A549 (cell line): ENCODE measurements around the gene THUMPD3. TPM values are rescaled to one million over a fixed set of nuclear protein-coding genes. Genes with fewer than 3 reads are reported as not detected.
A peak's percentile ranks its signal among the peaks of the same experiment; 100 is the strongest.

Experiments used
- ATAC-seq, 2 experiments: fragments of 200-7000 bp in 1 of 2; fragments of >200 bp in 1 of 2; cut with Nextera tagmentation in 1 of 2; cut with Tn5 transposase in 1 of 2; 3 replicates each; pipeline versions ENCODE4 v1.8.0 to v1.9.1; 2018 to 2020; ENCODE audit warnings: mild to moderate bottlenecking in 1 of 2, moderate library complexity in 1 of 2
- CTCF ChIA-PET: fragments of 300-600 bp; sonication (Branson Sonifier 250); formaldehyde crosslinking; extraction: SDS; loops from one replicate; lab custom pipeline; 2021; ENCODE audit warnings: antibody characterized with exemption, inconsistent platforms; lab: Yijun Ruan, JAX
- POLR2A ChIA-PET: fragments of 350-600 bp; formaldehyde crosslinking; extraction: SDS; loops from one replicate; lab custom pipeline; 2021; ENCODE audit warnings: antibody characterized with exemption, inconsistent platforms; lab: Yijun Ruan, JAX
- DNase-seq, 2 experiments: peaks; one replicate each; pipeline versions ENCODE4 v3.0.0 to v3.0.0-alpha.2; 2011 to 2016; ENCODE audit warnings: low read depth in 1 of 2, low spot score in 1 of 2
- FAIRE-seq: peaks from 2 replicates; lab custom pipeline; 2011; peaks lifted over from hg19 to GRCh38; lab: Jason Lieb, UNC
- H3K27ac ChIP-seq, 2 experiments: fragments of >200 bp; sonication (Bioruptor Twin); formaldehyde crosslinking; 3 replicates each; pipeline ENCODE4 v1.5.1; 2016 to 2017
- H3K4me1 ChIP-seq: fragments of >200 bp; sonication (Bioruptor Twin); formaldehyde crosslinking; 3 replicates; pipeline ENCODE4 v1.6.1; 2016
- H3K4me2 ChIP-seq: fragments of >200 bp; sonication (Bioruptor Twin); formaldehyde crosslinking; 3 replicates; pipeline ENCODE4 v1.6.1; 2016
- H3K4me3 ChIP-seq: fragments of >200 bp; sonication (Bioruptor Twin); formaldehyde crosslinking; 3 replicates; pipeline ENCODE4 v1.5.1; 2016
- H3K9me3 ChIP-seq: fragments of >200 bp; sonication (Bioruptor Twin); formaldehyde crosslinking; 3 replicates; pipeline ENCODE4 v1.6.1; 2016
- ATOH8 ChIP-seq: fragments of 250-450 bp; sonication (Bioruptor Pico); IDR thresholded peaks from 2 replicates; pipeline ENCODE4 v1.5.0; 2020; ENCODE audit warnings: low read depth, mild to moderate bottlenecking, moderate library complexity
- CBX2 ChIP-seq: fragments of 200-600 bp; sonication (generic); IDR thresholded peaks from 2 replicates; pipeline ENCODE4 v1.6.1; 2016; ENCODE audit warnings: low read depth, mild to moderate bottlenecking, borderline replicate concordance
- CBX8 ChIP-seq: fragments of 200-600 bp; sonication (generic); IDR thresholded peaks from 2 replicates; pipeline ENCODE4 v1.6.1; 2016
- CEBPB ChIP-seq, 2 experiments: fragments of >200 bp in 1 of 2; sonication (Bioruptor Twin) in 1 of 2; formaldehyde crosslinking in 1 of 2; IDR thresholded peaks; 2 replicates each; pipeline ENCODE4 v1.6.1; 2012 to 2016
- CHD4 ChIP-seq: fragments of 200-600 bp; sonication (generic); IDR thresholded peaks from 2 replicates; pipeline ENCODE4 v1.6.1; 2016; ENCODE audit warnings: antibody characterized with exemption, mild to moderate bottlenecking, borderline replicate concordance
- CTCF ChIP-seq: fragments of >200 bp; sonication (Bioruptor Twin); formaldehyde crosslinking; IDR thresholded peaks from 3 replicates; pipeline ENCODE4 v1.5.1; 2016
- EHF ChIP-seq: fragments of 250-450 bp; sonication (Bioruptor Pico); IDR thresholded peaks from 2 replicates; pipeline ENCODE4 v1.5.0; 2020; ENCODE audit warnings: mild to moderate bottlenecking
- EHMT2 ChIP-seq: fragments of 200-600 bp; sonication (generic); IDR thresholded peaks from 2 replicates; pipeline ENCODE4 v1.6.1; 2016; ENCODE audit warnings: antibody characterized with exemption, low read depth, mild to moderate bottlenecking, moderate library complexity
- ELK1 ChIP-seq: fragments of 150-350 bp; IDR thresholded peaks from 2 replicates; pipeline ENCODE4 v1.6.1; 2014; ENCODE audit warnings: low read depth, mild to moderate bottlenecking, low read length
- ESRRA ChIP-seq: fragments of 150-350 bp; IDR thresholded peaks from 2 replicates; pipeline ENCODE4 v1.6.1; 2014; ENCODE audit warnings: mild to moderate bottlenecking, low read length, borderline replicate concordance
- FOSB ChIP-seq: fragments of 250-450 bp; sonication (Bioruptor Pico); IDR thresholded peaks from 2 replicates; pipeline ENCODE4 v1.5.0; 2020; ENCODE audit warnings: mild to moderate bottlenecking, moderate library complexity
- FOXS1 ChIP-seq: fragments of 250-450 bp; sonication (Bioruptor Pico); IDR thresholded peaks from 2 replicates; pipeline ENCODE4 v1.5.0; 2020; ENCODE audit warnings: mild to moderate bottlenecking, moderate library complexity
- GATA3 ChIP-seq: IDR thresholded peaks from 2 replicates; pipeline ENCODE4 v1.6.1; 2012; ENCODE audit warnings: borderline replicate concordance
- HDAC2 ChIP-seq: fragments of 200-600 bp; sonication (generic); IDR thresholded peaks from 2 replicates; pipeline ENCODE4 v1.6.1; 2016
- HES2 ChIP-seq: fragments of >200 bp; sonication (Bioruptor Twin); formaldehyde crosslinking; IDR thresholded peaks from 2 replicates; pipeline ENCODE4 v1.6.1; 2016
- HOXA7 ChIP-seq: fragments of 250-450 bp; sonication (Bioruptor Pico); IDR thresholded peaks from 2 replicates; pipeline ENCODE4 v1.5.0; 2020; ENCODE audit warnings: mild to moderate bottlenecking, moderate library complexity
- KDM1A ChIP-seq: fragments of 200-600 bp; sonication (generic); IDR thresholded peaks from 2 replicates; pipeline ENCODE4 v1.6.1; 2016; ENCODE audit warnings: low read depth, mild to moderate bottlenecking
- MAX ChIP-seq: IDR thresholded peaks from 2 replicates; pipeline ENCODE4 v1.6.1; 2012
- MAZ ChIP-seq: fragments of 150-350 bp; IDR thresholded peaks from 2 replicates; pipeline ENCODE4 v1.6.1; 2014; ENCODE audit warnings: antibody characterized with exemption, low read depth, low read length, borderline replicate concordance
- NPAS2 ChIP-seq: fragments of 250-450 bp; sonication (Bioruptor Pico); IDR thresholded peaks from 2 replicates; pipeline ENCODE4 v1.8.0; 2022; ENCODE audit warnings: mild to moderate bottlenecking, moderate library complexity, borderline replicate concordance
- PBX3 ChIP-seq: IDR thresholded peaks from 2 replicates; pipeline ENCODE4 v1.6.1; 2012
- POLR2AphosphoS2 ChIP-seq: conservative IDR thresholded peaks from 2 replicates; pipeline ENCODE4 v1.6.1; 2012; ENCODE audit warnings: low read length, improper control_type of control experiment, inconsistent platforms
- RNF2 ChIP-seq: fragments of 200-600 bp; sonication (generic); IDR thresholded peaks from 2 replicates; pipeline ENCODE4 v1.6.1; 2016; ENCODE audit warnings: low read depth, mild to moderate bottlenecking, antibody characterized with exemption, moderate library complexity, borderline replicate concordance
- SREBF2 ChIP-seq: fragments of 450-650 bp; IDR thresholded peaks from 2 replicates; pipeline ENCODE4 v1.6.1; 2014; ENCODE audit warnings: mild to moderate bottlenecking, moderate library complexity
- TFCP2L1 ChIP-seq: fragments of 250-450 bp; sonication (Bioruptor Pico); IDR thresholded peaks from 2 replicates; pipeline ENCODE4 v1.5.0; 2021; ENCODE audit warnings: mild to moderate bottlenecking
- ZC3H11A ChIP-seq: fragments of 450-650 bp; IDR thresholded peaks from 2 replicates; pipeline ENCODE4 v1.6.1; 2014; ENCODE audit warnings: antibody characterized with exemption, mild to moderate bottlenecking
- ZFP36 ChIP-seq: fragments of 450-650 bp; IDR thresholded peaks from 2 replicates; pipeline ENCODE4 v1.6.1; 2014; ENCODE audit warnings: borderline replicate concordance; ENCODE audit not compliant: partially characterized antibody
- WGBS: methylation state at CpG from one replicate; pipeline ENCODE4 v1.1.6; 2017; ENCODE audit errors: missing lambda C conversion rate; 5-methylcytosine and 5-hydroxymethylcytosine counted together
- polyA plus RNA-seq, 4 experiments: library from polyadenylated mRNA; depleted of rRNA in 3 of 4; stranded (reverse); fragments of >200 nt; fragmentation: RNase III in 1 of 4; extraction: RNeasy Plus Mini Kit Qiagen cat#74134 plus additional on column Dnase treatment in 1 of 4; gene quantifications; 2 replicates in 3 of 4; 3 replicates in 1 of 4; pipeline ENCODE4 v1.2.3, GENCODE V29; 2011 to 2017

Gene THUMPD3
- polyA plus RNA-seq, 2 of the 4 experiments (the other 2 are of a cell fraction) = 53.9 to 86.0 TPM

GRCh38 chr3:9379327-9379726, 16.5 kb downstream of the THUMPD3 start:
- TF ChIP-seq EHF (CRISPR knock-in tag) (no peak), EHMT2 (no peak), CHD4 (no peak), MAZ (no peak), ZFP36 (no peak), KDM1A (no peak), FOSB (CRISPR knock-in tag) (no peak), HDAC2 (no peak), FOXS1 (CRISPR knock-in tag) (no peak), ESRRA (no peak), ZC3H11A (no peak)
- DNase-seq (no peak), ATAC-seq (no peak), FAIRE-seq (no peak)
- H3K9me3 ChIP-seq = no peaks in the 10 kb centered on the region
- ChIA-PET CTCF (interaction anchor here (1.5 kb wide), 1 partner anchor 26 kb away, joined by 7 read pairs; no protein-coding TSS in a partner anchor), POLR2A (interaction anchor here (1.4 kb wide), 2 partner anchors 16 to 17 kb away, joined by 4 to 7 read pairs; partner anchors contain the start of gene THUMPD3)
- no peak overlapping the region for H3K4me2 ChIP-seq
- 96% methylated on average over 4 of the region's 4 CpGs for WGBS
- H3K27ac ChIP-seq = no peak overlapping the region
- no peak overlapping the region for H3K4me3 ChIP-seq
- H3K4me1 ChIP-seq = no peaks in the 10 kb centered on the region

- DNase-seq (no peak), ATAC-seq (no peak), FAIRE-seq (no peak)
- Histone ChIP-seq H3K27ac (no peak overlapping the region), H3K4me3 (no peak overlapping the region), H3K4me1 (no peaks in the 10 kb centered on the region), H3K9me3 (no peaks in the 10 kb centered on the region), H3K4me2 (no peak overlapping the region)
- TF ChIP-seq HOXA7 (CRISPR knock-in tag) (no peak), CBX2 (no peak), ATOH8 (CRISPR knock-in tag) (no peak), GATA3 (no peak), HDAC2 (no peak)
- WGBS = 91% methylated on average over 3 of the region's 3 CpGs
- CTCF ChIA-PET = no interaction called here
- POLR2A ChIA-PET = interaction anchor here (1.4 kb wide), 2 partner anchors 17 kb away, joined by 4 to 7 read pairs; partner anchors contain the start of gene THUMPD3
These were observed 17.2 kb downstream of the THUMPD3 start for GRCh38 chr3:9380014-9380413.

- 78% methylated on average over 13 of the region's 13 CpGs for WGBS
- Histone ChIP-seq H3K4me1 (peaks cover 21% of the 10 kb centered on the region; the same call in 1 of the 3 replicates), H3K4me3 (no peak overlapping the region), H3K9me3 (no peaks in the 10 kb centered on the region), H3K27ac (no peak overlapping the region), H3K4me2 (no peak overlapping the region)
- peak; percentile 30 to 42; a peak in 3 of 6 replicates for ATAC-seq
- no peak for FAIRE-seq
- no peak for DNase-seq
- ChIA-PET CTCF (interaction anchor here (1.1 to 2.1 kb wide), 6 partner anchors 9 to 56 kb away, joined by 3 to 6 read pairs (median 4); partner anchors contain the start of gene THUMPD3), POLR2A (interaction anchor here (0.8 to 4.4 kb wide), 5 partner anchors 8 to 37 kb away, joined by 3 to 51 read pairs (median 4); partner anchors contain the start of genes SETD5 and THUMPD3)
- TF ChIP-seq CTCF = no peak
- TF ChIP-seq TFCP2L1 = no peak
- no peak for TF ChIP-seq ELK1
- TF ChIP-seq FOSB (CRISPR knock-in tag) = no peak
- no peak for TF ChIP-seq MAX
- no peak for TF ChIP-seq CHD4
- no peak for TF ChIP-seq FOXS1 (CRISPR knock-in tag)
- TF ChIP-seq HOXA7 (CRISPR knock-in tag) = no peak
- TF ChIP-seq GATA3 = no peak
- no peak for TF ChIP-seq CBX8
- TF ChIP-seq SREBF2 = no peak
- TF ChIP-seq ESRRA = no peak
- no peak for TF ChIP-seq NPAS2
- TF ChIP-seq POLR2AphosphoS2 = no peak; the same call in 1 of the 2 replicates
- TF ChIP-seq RNF2 = no peak
- TF ChIP-seq CEBPB (IDR thresholded peaks at IDR 0.05) = no peak
- TF ChIP-seq HES2 = no peak
- no peak for TF ChIP-seq CBX2
- no peak for TF ChIP-seq PBX3
These were observed 21.4 kb downstream of the THUMPD3 start for GRCh38 chr3:9384141-9384828.
